Right renal cortex interstitium (tissue), 3 donors: ENCODE results near the gene RNU1-3. TPM values are rescaled to one million over a fixed set of nuclear protein-coding genes. Genes with fewer than 3 reads are reported as not detected.
"Not testable (repeated sequence)": the region's sequence is repeated elsewhere in the genome, so short reads cannot be mapped to it uniquely, and the experiment has no call there.

ENCODE experiments used
- DNase-seq, 3 donors: peaks; one replicate each; pipeline ENCODE4 v3.0.0-alpha.2; 2013; ENCODE audit warnings: low read depth in 3 of 3, low spot score in 2 of 3
- polyA plus RNA-seq, 3 donors: library from polyadenylated mRNA; unstranded; fragments of 120-200 nt; gene quantifications; one replicate each; pipeline ENCODE4 v1.2.1, GENCODE V29; 2013; ENCODE audit not compliant: insufficient read length in 3 of 3

Gene RNU1-3
- polyA plus RNA-seq, 3 donors: not detected

GRCh38 chr1:16641159-16641975 is 25.4 kb downstream of the RNU1-3 start:
- DNase-seq: not testable (repeated sequence)

GRCh38 chr1:16639091-16640031 is 27.4 kb downstream of the RNU1-3 start:
- DNase-seq: not testable (repeated sequence)

GRCh38 chr1:16637941-16638778 is 28.6 kb downstream of the RNU1-3 start:
- not testable (repeated sequence) for DNase-seq

- DNase-seq: not testable (repeated sequence)
Measured at GRCh38 chr1:16636551-16637195, 30.1 kb downstream of the RNU1-3 start.

GRCh38 chr1:16635959-16636358 is 30.8 kb downstream of the RNU1-3 start:
- DNase-seq: not testable (repeated sequence)

- DNase-seq: not testable (repeated sequence)
Measured at GRCh38 chr1:16633540-16634282, 33.0 kb downstream of the RNU1-3 start.

- not testable (repeated sequence) for DNase-seq
Measured at GRCh38 chr1:16632044-16632850, 34.5 kb downstream of the RNU1-3 start.

- DNase-seq: no peak
Measured at GRCh38 chr1:16631248-16632043, 35.3 kb downstream of the RNU1-3 start.

- DNase-seq: no peak
Measured at GRCh38 chr1:16630661-16631247, 36.0 kb downstream of the RNU1-3 start.

- DNase-seq: not testable (repeated sequence)
Measured at GRCh38 chr1:16629916-16630530, 36.7 kb downstream of the RNU1-3 start.

- DNase-seq: no peak
Measured at GRCh38 chr1:16628361-16629111, 38.2 kb downstream of the RNU1-3 start.

- not testable (repeated sequence) for DNase-seq
Measured at GRCh38 chr1:16626409-16626983, 40.3 kb downstream of the RNU1-3 start.

- DNase-seq: no peak
Measured at GRCh38 chr1:16625497-16626408, 41.0 kb downstream of the RNU1-3 start.

- DNase-seq: not testable (repeated sequence)
Measured at GRCh38 chr1:16623812-16624719, 42.7 kb downstream of the RNU1-3 start.
